Activated T-cell treated with anti-CD3 and anti-CD28 coated beads for 48 hours (primary cell): Measurements from ENCODE around the gene PAK3.

Experiments used
- DNase-seq: peaks from one replicate; pipeline ENCODE4 v3.0.0-alpha.2; 2020; ENCODE audit warnings: low read depth

PAK3 gene

DNA sequence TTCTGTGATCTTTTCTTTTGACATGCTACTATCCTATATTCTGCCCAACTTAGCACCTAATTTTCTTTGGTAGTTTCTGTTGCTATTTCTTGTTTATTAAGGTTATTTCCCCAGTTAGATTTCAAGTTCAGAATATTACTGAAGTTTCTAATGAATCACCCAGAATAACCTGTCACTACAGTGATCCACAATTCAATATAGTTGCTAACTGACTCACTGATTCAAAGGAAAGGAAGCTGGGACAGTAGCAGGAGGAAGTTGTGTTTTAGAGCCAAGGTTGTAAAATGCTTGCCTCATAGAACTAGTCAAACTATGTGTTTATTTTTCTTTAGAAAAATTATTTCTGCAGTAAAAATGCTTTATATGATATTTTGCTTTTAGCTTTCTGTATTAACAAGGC lies 37.4 kb downstream of the PAK3 start:
- no peak for DNase-seq

DNA sequence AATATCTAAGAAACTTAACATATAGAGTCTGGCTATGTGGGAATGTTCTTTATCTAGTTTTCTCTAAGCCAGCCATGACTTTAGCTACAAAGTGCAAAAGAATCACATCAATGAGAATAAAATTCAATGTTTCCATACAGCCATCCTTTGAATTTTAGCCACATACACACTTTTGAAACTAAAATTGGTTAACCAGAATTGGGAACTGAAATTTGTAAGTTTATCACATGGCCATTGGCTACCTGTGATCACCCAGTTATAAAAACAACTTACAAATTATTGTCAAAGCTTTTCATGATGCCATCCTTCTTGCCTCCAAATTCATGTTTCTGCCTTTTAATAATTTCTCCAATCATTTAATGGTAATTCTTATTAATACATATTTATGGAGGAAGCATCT lies 49.9 kb downstream of the PAK3 start:
- DNase-seq = no peak

DNA sequence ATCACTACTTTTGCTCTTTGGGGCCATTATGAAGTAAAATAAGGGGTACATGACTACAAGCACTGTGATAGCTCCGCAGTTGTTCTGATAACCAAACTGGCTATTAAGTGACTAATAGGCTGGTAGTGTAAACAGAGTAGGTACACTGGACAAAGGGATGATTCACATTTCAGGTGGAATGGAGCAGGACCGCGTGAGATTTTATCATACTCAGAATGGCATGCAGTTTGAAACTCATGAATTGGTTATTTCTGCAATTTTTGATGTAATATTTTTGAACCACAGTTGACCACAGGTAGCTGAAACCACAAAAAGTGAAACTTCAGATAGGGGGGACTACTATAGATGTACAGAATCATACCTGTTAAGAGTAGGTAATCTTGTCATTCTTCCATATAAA lies 55.8 kb downstream of the PAK3 start:
- no peak for DNase-seq

DNA sequence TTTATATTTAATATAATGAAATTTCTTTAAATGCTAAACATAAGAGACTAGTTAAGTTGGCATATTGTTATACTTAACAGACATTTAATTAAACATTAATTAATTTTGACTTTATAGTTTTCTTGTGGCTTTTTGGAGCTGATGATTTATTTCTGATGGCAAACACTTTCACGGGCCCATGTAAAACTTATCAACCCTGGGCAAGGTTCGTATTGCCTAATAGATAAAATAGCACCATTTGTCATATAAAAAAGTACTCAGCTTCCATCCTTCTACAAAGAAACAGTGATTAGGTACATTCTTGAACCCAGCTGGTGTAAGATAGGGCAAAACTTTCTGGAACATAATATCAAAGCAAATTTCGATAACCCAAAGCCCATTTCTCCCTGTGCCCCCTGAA lies 63.2 kb downstream of the PAK3 start:
- DNase-seq = no peak

DNA sequence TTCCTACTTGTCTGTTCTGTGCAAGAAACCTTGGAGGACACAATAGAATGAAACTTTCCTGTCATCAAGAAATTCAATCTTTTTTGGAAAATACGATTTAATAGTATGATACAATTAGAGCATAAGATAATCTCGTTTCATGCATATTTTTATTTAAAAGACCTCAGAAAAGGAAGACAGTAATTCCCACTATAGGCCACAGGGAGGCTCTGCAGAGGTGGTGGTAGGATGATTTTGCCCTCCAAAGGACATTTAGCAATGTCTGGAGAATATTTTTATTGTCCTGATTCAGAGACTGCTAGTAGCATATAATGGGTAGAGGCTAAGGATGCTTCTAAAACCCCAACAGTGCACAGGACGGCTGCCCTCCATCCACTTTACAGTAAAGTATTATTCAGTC lies 68.7 kb downstream of the PAK3 start:
- no peak for DNase-seq

DNA sequence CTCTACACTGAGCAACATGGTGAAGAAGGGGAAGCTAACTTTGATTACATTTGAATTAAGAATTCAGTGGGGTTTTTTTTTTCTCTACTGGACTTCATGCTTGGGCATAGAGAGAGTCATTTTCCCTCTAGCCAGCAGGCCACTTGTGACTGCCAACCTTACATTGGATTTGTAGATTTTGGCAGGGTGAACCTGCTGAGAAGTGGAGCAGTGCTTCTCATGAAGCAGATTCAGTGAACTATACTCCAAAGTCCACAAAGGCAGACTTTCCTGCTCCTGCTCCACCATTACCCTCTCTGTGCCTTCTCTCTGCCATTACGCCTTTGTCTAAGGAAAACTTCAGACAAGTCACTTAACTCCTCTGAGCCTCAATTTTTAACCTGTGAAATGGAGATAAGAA lies 69.9 kb downstream of the PAK3 start:
- no peak for DNase-seq

DNA sequence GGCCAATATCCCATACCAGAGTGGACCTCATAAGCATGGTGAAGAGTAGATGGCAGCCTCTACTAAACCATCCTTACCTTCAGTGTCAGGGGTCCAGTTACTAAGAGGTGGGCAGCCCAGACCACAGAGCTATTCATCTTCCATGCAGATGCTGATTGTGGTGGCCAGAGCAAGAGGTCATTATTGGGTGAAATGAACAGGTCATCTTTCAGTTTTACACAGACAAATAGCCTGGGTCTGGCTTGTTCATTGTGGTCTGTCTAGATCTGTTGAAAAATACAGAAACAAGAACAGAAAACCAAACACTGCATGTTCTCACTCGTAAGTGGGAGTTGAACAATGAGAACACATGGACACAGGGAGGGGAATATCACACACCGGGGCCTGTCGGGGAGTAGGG lies 71.3 kb downstream of the PAK3 start:
- no peak for DNase-seq

DNA sequence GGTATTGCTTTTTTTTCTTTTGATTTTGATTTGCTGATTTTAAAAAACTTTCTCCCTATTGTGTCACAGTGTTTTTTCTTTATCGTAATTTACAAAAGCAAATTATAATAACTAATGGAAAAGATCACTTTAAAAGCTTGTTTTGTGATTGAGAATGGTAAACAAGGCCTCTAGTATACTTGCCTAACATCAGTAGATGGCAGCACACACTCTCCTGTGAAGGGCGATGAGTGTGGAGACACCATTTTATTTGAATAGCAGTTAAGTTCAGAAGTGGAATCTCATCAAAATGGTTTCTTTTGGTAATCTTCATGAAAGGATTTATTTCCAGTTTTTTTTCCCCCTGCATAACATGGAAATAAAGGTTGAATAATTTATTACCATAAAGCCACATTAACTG lies 72.3 kb downstream of the PAK3 start:
- no peak for DNase-seq

DNA sequence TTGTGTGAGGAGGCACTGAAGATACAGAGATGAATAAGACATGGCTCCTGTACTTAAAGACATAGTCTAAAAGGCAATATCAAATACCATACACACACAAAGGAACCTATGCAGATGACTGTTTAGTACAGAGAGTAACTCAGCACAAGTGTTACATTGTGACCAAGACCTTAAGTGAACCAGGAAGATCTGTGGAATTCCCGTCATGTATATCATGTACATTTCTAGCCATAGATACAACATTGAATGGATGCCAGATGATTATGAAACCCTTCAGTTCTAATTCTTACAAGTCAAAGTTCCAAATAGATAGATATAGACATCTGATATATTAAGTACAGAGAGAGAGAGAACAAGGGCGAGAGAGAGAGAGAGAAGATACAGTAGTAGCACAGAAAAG lies 73.2 kb downstream of the PAK3 start:
- no peak for DNase-seq

DNA sequence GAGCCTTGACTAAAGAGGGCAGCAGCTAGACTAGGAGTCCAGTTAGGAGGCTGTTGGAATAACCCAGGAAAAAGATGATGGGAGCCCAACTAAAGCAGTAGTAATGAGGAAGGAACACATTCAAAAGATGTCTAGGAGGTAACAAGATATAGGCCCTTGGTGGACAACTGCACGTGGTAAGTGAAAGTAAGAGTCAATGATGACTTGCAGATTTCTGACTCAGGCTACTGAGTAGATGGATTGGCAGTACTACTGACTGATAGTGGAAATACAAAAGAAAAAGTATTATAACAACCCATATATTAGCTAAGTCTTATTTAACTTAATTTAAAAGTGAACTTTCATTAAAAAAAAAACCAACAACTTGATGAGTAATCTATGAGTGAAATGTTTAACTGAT lies 74.0 kb downstream of the PAK3 start:
- no peak for DNase-seq

DNA sequence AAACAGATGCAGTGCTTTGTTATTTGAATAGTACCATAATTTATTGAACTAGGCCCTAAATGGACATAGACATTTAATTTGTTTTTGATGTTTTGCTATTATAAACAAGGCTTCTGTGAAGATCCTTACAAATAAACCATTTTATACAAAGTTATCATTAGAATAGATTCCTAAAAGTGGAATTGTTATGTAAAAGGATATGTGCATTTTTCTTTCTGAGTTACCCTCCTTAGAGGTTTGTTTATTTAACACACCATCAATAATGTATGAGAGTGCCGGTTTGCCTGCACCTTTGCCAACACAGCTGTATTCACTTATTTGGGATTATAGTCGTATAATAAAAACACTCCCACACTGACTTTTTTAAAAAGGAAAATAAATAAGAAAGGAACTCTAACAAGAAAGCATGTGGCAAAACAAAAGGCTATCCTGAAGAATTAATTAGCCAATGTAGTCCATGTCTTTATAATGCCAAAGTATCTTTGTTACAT lies 84.8 kb downstream of the PAK3 start:
- DNase-seq = no peak

DNA sequence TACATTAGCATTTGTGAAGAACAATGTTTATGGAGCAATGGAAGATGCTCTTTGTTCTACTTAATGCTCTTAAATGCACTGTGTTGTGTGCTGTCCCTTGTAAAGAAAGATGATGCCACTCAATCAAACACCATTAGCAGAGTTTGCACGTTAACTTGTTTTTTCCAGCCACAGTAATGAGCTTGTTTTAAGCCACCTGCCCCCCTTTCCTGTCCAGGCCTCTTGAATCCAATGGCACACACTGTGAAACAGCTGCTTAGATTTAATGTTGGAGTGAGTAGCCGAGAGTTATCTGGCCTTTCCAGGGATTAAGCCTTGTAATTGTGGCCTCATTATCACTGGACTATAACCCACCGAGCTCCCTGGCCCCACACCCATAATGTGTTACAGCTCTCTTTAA lies 86.0 kb downstream of the PAK3 start:
- no peak for DNase-seq

DNA sequence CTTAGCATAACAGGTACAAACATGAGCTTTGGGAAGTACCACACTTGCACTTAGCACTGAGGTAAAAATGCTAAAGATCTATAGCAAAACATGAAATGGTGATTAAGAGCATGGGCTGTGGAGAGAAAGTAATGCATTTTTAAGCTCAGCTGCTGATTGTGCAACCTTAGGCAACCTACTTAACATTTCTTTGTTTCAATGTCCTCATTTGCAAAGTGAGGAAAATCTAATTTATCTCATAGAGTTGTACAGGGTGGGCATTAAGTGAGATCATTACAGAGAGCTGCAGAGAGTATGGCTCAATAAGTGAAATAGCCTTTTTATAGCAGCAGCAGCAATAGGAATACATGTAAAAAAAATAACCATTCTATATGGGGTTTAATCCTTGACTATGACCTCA lies 87.0 kb downstream of the PAK3 start:
- DNase-seq = no peak

DNA sequence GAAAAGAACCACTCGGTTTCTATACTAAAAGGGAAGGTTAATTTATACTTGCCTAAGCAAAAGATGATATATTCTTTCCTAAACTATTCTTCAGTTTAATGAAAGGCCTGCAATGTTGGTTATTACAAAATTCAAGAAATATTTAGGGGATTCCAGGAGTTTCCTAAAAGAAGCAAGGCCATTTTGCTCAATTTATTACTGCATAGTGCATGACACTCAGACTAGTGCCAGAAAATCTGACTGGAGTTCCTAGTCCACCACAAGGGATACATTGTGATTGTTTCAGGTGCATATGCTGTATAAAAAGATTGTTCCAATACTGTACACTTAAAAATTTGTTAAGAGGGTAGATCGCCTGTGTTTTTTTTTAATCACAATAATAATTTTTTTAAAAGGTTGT lies 95.6 kb downstream of the PAK3 start:
- DNase-seq = no peak

DNA sequence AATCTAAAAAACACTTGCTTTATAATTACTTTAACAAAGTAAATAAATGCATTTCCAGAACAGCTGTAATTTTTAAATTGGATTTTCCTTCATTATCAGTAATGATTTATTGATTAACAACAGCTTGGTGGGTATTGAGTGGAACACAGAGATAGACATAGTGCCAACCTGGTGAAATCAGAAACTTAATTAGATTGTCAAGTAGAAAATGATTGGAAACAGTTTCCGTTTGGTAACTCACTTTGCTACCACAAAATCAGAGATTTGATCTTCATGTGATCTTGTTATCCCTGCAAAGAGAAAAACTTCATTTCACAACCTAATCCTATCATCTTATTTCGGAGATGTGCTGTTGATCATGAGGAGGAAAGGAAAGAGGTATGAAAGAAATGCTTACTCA lies 103.5 kb downstream of the PAK3 start:
- no peak for DNase-seq

DNA sequence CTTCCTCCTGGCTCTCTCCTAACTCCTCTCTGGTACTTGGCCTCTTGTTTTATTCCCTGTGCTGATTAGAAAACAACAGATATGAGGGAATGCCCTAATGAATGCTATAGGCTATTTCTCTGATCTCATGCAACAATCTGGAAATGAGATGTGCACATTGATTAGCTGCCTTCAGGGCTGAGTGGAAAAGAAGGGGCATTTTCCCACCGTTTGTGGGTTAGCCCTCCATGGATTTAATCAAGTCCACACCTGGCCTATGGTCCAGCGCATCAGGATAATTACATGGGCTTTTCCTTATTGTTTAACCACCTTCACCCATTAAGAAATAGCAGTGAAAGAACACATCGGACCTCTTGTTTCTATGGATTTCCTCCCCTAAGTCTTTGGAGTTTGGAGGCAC lies 104.3 kb downstream of the PAK3 start:
- no peak for DNase-seq

DNA sequence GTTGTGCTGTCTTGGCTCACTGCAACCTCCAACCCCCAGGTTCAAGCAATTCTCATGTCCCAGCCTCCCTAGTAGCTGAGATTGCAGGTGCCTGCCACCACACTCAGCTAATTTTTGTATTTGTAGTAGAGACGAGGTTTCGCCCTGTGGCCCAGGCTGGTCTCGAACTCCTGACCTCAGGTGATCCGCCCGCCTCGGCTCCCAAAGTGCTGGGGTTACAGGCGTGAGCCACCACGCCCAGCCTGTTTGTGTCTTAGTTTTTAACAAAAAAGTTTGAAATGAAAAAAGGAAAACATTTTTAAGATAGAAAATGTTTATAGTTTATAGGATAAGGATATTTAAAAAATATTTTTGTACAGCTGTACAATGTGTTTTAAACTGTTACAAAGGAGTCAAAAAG lies 111.9 kb downstream of the PAK3 start:
- DNase-seq = no peak

DNA sequence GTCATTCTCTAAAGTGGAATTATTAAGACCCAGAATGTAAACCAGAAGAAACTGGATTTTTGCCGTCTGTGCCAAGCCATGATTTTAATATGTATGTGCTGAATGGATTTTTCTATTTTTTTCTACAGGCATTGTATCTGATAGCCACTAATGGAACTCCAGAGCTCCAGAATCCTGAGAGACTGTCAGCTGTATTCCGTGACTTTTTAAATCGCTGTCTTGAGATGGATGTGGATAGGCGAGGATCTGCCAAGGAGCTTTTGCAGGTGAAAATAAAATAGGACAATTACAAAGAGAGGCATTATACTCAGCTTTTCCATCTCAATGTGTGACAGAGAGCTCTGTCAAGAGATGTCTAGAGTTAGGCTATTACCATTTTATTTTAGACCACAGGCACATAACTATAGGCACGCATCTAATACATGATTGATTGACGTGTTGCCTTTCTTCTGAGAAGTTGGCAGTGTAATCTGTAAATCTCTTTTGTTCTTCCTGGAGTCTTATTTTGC lies 120.4 kb downstream of the PAK3 start:
- no peak for DNase-seq

DNA sequence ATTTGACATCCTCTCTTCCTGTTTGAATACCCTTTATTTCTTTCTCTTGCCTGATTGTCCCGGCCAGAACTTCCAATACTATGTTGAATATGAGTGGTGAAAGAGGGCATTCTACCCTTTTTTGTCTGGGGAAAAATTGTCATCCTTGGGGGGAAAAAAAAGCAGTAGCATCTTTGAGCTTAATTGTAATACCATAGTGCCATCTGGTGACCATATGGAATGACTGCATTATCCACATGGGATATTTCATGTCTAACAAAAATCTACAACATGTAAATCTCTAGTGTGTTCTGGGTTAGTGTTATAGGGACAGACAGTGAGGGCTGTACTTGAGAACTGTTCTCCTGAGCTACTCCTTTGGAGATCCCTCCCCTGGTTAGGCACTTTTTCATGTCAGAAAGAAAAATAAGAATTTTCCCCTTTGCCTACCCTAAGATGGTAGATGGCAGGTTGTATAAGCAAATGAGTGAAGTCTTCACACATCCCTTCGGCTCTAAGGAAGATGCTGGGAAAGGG lies 148.3 kb downstream of the PAK3 start:
- DNase-seq = no peak

DNA sequence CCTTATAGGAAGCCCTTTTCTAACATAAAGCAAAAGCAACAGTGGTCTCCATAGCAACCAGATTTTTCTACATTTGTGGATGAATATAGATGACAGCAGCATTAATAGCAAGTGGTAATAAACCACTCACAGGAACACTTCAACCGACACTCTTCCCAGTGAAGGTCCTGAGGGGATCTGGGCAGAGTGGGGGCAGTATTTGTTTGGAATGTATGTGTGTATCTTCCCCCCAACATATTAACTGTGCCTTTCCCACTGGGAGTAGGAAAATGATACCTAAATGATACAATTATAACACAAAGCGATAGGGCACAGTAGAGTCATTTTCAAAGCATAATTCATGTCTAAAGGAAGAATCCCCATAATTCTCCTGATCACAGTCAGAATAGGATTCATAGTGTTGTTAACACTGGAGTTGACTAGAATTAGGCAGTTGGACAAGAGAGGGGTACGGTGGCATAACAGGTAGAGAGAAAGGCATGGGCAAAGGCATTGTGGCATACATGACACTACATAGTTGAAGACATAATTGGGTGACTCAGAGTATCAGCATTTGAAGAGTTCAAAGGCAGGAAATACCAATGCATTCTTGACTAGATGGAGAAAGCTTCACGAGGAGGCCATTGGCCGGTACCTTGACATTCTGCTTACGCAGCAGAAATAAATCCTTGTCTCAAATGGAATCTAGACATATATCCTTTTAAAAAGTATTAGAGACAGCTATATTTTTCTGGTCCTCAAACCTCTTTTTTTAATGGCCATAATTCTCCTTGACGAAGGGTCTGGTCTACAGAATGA lies 159.1 kb downstream of the PAK3 start:
- DNase-seq = no peak

DNA sequence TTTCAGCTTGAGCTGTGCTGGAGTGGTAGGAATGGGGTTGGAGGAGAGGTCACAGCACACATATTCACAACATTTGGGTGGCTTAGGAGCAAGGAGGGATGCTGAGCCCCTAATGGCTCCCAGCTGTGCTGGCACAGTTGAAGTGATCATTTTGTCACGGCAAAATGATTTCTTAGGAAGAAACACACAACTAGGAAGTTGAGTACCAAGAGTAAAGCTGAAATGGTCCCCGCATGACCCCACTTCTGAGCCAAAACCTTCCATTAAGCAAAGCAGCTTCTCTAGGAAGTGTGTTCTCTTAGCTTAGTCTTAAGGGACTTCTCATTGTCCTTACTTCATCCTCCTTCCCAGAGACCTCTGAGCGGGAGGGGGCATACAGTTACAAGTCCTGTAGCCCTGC lies 161.7 kb downstream of the PAK3 start:
- DNase-seq = no peak

DNA sequence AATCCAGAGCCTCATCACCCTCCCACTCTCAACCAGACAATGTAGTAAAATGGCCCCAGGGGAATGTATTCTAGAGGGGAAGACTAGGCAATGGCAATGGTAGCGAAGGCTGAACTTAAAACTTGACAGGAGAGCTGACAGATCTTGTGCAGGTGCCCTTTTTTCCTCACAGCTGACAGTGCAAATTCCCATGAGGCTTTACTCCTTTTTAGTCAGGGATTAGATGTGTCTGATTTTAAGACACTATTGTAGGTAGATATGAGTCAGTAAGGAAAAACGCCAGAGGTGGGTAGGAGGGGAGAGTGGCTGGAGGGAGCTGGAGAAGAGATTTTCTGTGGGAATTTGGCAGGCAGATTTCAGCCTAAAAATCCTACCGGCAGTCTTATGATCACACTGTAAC lies 163.6 kb downstream of the PAK3 start:
- DNase-seq = no peak

DNA sequence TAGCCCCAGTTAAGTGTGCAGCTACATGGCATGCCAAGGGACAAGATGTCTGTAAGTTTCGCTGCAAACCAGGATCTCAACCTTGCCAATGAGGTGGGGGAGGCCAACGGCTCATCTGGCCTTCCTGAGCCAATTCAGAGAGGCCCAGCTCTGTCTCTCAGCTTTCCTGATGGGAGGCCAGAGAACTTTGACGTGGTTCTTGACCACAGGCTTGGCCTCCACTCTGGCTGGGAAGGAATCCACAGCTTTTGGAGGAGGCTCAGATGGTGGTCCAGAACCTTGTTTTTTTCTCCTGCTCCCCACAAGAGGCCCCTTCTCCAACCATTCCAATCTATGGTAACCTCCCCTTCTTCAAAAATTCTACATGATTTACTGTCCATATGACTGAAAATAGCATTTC lies 164.5 kb downstream of the PAK3 start:
- DNase-seq = no peak

DNA sequence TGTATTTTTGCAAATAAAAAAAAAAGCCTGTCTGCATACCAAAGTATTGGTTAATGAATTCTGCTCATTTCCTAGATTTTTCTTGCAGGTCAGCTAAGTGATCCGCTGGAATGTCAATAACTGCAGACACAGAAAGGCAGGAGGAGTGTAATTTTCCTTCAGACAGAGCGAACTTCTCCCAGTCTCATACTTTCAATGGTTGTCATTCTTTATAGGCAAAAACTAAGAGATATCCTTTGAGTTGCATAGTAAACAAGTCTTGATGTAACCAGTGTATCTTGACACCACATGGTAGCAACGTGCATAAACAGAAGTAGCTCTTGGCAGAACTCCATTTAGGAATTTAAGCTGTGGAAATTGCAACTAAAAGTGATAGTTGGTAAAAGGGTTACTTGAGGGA lies 166.1 kb downstream of the PAK3 start:
- no peak for DNase-seq
